ENCODE measurements around the gene DCLRE1B.

DCLRE1B gene

DNA sequence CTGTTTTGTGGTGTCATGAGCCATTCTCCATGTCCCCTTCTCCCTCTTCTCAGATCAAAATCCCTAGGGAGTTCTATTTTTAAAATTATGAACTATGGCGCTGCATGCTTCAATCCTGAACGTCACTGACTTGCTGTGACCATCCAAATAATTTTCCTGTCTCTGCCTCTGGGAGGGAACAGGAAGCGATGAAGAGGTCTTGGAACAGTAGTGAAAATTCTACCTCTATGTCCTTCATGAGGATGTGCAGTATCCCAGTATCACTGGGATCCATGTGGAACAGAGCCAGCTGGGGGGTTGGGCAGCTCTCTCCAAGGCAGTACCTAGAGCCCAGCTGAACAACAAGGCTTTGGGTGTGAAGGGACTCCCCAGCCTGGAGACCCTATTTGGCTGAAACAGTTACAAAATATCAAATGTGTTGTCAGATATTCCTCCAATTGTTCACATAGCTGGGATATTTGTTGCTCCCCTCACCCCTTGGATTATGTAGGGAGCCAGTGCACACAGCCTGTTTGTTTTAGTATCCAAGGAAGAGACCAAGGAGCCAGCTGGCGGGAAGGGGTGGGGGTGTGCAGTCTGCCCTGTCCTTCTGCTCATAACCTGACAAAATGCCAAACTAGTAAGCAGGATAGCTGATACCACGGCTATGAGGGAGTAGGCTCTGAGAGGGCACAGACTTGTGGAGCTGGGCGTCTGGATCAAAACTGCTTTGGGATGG is 7.6 kb downstream of the DCLRE1B start:
- ChIA-PET CTCF (interaction anchor here (1.1 kb wide), 1 partner anchor 35 kb away, joined by 3 read pairs; no protein-coding TSS in a partner anchor), POLR2A (interaction anchor here (1.7 kb wide), 1 partner anchor 17 kb away, joined by 4 read pairs; the partner anchor contains the start of gene HIPK1)
- TF ChIP-seq, protein P1, sequence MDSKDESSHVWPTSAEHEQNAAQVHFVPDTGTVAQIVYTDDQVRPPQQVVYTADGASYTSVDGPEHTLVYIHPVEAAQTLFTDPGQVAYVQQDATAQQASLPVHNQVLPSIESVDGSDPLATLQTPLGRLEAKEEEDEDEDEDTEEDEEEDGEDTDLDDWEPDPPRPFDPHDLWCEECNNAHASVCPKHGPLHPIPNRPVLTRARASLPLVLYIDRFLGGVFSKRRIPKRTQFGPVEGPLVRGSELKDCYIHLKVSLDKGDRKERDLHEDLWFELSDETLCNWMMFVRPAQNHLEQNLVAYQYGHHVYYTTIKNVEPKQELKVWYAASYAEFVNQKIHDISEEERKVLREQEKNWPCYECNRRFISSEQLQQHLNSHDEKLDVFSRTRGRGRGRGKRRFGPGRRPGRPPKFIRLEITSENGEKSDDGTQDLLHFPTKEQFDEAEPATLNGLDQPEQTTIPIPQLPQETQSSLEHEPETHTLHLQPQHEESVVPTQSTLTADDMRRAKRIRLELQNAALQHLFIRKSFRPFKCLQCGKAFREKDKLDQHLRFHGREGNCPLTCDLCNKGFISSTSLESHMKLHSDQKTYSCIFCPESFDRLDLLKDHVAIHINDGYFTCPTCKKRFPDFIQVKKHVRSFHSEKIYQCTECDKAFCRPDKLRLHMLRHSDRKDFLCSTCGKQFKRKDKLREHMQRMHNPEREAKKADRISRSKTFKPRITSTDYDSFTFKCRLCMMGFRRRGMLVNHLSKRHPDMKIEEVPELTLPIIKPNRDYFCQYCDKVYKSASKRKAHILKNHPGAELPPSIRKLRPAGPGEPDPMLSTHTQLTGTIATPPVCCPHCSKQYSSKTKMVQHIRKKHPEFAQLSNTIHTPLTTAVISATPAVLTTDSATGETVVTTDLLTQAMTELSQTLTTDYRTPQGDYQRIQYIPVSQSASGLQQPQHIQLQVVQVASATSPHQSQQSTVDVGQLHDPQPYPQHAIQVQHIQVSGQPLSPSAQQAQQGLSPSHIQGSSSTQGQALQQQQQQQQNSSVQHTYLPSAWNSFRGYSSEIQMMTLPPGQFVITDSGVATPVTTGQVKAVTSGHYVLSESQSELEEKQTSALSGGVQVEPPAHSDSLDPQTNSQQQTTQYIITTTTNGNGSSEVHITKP (tag by site-specific recombination; IDR thresholded peaks at IDR 0.05): peak; percentile 96
- TF ChIP-seq ZNF701 (tag by site-specific recombination; IDR thresholded peaks at IDR 0.05): no peak
- H3K9me3 ChIP-seq (ENCODE audit: control insufficient read depth, insufficient read depth, low read depth, low read length): no peaks in the 10 kb centered on the region
- H3K4me3 ChIP-seq (ENCODE audit: low read depth, low read length): no peak overlapping the region
- peaks cover 25 to 62% of the 10 kb centered on the region in 2 experiments for H3K36me3 ChIP-seq (ENCODE audit: control insufficient read depth in 2 of 2, insufficient read depth in 1 of 2, low read length in 2 of 2)
- no peak overlapping the region for H3K27ac ChIP-seq (ENCODE audit: extremely low read depth, low read depth, low read length)
- no peaks in the 10 kb centered on the region; the same call in 1 of the 2 replicates for H3K4me1 ChIP-seq (ENCODE audit: control insufficient read depth, insufficient read depth, low read length)

DNA sequence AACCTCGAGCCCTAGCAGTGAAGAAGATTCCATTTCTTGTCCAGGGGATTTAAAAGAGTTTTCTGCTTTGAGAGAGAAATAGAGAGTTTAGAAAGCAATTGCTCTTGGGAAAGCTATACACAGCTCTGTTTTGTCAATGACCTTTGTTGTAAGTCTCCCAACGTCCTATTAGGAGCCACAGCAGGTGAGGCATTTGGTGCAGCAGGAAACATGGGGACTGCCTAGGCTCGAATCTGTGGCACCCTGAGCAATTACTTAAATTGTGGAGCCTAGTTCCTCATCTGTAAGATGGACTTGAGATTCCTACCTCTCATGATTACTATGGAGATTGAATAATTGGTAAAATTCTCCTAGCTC is 8.2 kb downstream of the DCLRE1B start:
- TF ChIP-seq ZNF24 (tag by site-specific recombination; IDR thresholded peaks at IDR 0.05) (no peak), ZNF654 (tag by site-specific recombination; IDR thresholded peaks at IDR 0.05; ENCODE audit: low read depth) (no peak), ZBTB21 (tag by site-specific recombination; IDR thresholded peaks at IDR 0.05) (no peak), ZNF677 (tag by site-specific recombination; IDR thresholded peaks at IDR 0.05) (no peak), ZNF473 (tag by site-specific recombination; IDR thresholded peaks at IDR 0.05) (no peak), ZNF626 (tag by site-specific recombination; IDR thresholded peaks at IDR 0.05) (no peak), ZNF16 (tag by site-specific recombination; IDR thresholded peaks at IDR 0.05; ENCODE audit: low read depth) (no peak), GLIS1 (tag by site-specific recombination; IDR thresholded peaks at IDR 0.05) (no peak), ZSCAN16 (tag by site-specific recombination; IDR thresholded peaks at IDR 0.05) (no peak), ZNF621 (tag by site-specific recombination; IDR thresholded peaks at IDR 0.05) (no peak), ZNF221 (tag by site-specific recombination; IDR thresholded peaks at IDR 0.05; ENCODE audit: borderline replicate concordance) (no peak), SP2 (tag by site-specific recombination; IDR thresholded peaks at IDR 0.05) (no peak), IKZF3 (tag by site-specific recombination; IDR thresholded peaks at IDR 0.05) (no peak), ZNF623 (tag by site-specific recombination; IDR thresholded peaks at IDR 0.05) (no peak)
- TF ChIP-seq, protein P2, sequence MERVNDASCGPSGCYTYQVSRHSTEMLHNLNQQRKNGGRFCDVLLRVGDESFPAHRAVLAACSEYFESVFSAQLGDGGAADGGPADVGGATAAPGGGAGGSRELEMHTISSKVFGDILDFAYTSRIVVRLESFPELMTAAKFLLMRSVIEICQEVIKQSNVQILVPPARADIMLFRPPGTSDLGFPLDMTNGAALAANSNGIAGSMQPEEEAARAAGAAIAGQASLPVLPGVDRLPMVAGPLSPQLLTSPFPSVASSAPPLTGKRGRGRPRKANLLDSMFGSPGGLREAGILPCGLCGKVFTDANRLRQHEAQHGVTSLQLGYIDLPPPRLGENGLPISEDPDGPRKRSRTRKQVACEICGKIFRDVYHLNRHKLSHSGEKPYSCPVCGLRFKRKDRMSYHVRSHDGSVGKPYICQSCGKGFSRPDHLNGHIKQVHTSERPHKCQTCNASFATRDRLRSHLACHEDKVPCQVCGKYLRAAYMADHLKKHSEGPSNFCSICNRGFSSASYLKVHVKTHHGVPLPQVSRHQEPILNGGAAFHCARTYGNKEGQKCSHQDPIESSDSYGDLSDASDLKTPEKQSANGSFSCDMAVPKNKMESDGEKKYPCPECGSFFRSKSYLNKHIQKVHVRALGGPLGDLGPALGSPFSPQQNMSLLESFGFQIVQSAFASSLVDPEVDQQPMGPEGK (tag by site-specific recombination; IDR thresholded peaks at IDR 0.05): no peak
- TF ChIP-seq, protein P3, sequence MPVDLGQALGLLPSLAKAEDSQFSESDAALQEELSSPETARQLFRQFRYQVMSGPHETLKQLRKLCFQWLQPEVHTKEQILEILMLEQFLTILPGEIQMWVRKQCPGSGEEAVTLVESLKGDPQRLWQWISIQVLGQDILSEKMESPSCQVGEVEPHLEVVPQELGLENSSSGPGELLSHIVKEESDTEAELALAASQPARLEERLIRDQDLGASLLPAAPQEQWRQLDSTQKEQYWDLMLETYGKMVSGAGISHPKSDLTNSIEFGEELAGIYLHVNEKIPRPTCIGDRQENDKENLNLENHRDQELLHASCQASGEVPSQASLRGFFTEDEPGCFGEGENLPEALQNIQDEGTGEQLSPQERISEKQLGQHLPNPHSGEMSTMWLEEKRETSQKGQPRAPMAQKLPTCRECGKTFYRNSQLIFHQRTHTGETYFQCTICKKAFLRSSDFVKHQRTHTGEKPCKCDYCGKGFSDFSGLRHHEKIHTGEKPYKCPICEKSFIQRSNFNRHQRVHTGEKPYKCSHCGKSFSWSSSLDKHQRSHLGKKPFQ (tag by site-specific recombination; IDR thresholded peaks at IDR 0.05): no peak
- TF ChIP-seq, protein P4, sequence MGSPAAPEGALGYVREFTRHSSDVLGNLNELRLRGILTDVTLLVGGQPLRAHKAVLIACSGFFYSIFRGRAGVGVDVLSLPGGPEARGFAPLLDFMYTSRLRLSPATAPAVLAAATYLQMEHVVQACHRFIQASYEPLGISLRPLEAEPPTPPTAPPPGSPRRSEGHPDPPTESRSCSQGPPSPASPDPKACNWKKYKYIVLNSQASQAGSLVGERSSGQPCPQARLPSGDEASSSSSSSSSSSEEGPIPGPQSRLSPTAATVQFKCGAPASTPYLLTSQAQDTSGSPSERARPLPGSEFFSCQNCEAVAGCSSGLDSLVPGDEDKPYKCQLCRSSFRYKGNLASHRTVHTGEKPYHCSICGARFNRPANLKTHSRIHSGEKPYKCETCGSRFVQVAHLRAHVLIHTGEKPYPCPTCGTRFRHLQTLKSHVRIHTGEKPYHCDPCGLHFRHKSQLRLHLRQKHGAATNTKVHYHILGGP (tag by site-specific recombination; IDR thresholded peaks at IDR 0.05): no peak
- TF ChIP-seq, protein P5, sequence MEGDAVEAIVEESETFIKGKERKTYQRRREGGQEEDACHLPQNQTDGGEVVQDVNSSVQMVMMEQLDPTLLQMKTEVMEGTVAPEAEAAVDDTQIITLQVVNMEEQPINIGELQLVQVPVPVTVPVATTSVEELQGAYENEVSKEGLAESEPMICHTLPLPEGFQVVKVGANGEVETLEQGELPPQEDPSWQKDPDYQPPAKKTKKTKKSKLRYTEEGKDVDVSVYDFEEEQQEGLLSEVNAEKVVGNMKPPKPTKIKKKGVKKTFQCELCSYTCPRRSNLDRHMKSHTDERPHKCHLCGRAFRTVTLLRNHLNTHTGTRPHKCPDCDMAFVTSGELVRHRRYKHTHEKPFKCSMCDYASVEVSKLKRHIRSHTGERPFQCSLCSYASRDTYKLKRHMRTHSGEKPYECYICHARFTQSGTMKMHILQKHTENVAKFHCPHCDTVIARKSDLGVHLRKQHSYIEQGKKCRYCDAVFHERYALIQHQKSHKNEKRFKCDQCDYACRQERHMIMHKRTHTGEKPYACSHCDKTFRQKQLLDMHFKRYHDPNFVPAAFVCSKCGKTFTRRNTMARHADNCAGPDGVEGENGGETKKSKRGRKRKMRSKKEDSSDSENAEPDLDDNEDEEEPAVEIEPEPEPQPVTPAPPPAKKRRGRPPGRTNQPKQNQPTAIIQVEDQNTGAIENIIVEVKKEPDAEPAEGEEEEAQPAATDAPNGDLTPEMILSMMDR (tag by site-specific recombination; IDR thresholded peaks at IDR 0.05): no peak
- Histone ChIP-seq H3K9me3 (ENCODE audit: control insufficient read depth, insufficient read depth, low read depth, low read length) (no peaks in the 10 kb centered on the region), H3K27ac (ENCODE audit: extremely low read depth, low read depth, low read length) (no peak overlapping the region), H3K4me1 (ENCODE audit: control insufficient read depth, insufficient read depth, low read length) (no peaks in the 10 kb centered on the region; the same call in 1 of the 2 replicates), H3K4me3 (ENCODE audit: low read depth, low read length) (no peak overlapping the region), H3K36me3 (ENCODE audit: control insufficient read depth in 2 of 2, insufficient read depth in 1 of 2, low read length in 2 of 2) (peaks cover 21 to 57% of the 10 kb centered on the region in 2 experiments)
- ChIA-PET POLR2A (interaction anchor here (1.7 kb wide), 1 partner anchor 16 kb away, joined by 4 read pairs; the partner anchor contains the start of gene HIPK1), CTCF (interaction anchor here (1.1 kb wide), 1 partner anchor 34 kb away, joined by 3 read pairs; no protein-coding TSS in a partner anchor)

Measured in HEK293 (cell line).